Ishikawa (cell line): ENCODE measurements around the gene SOST.

Experiments
- CEBPB ChIP-seq: IDR thresholded peaks from 2 replicates; pipeline ENCODE4 v1.6.1; 2012
- CREB1 ChIP-seq: IDR thresholded peaks from 2 replicates; pipeline ENCODE4 v1.6.1; 2012; ENCODE audit warnings: low read depth
- EGR1 ChIP-seq: IDR thresholded peaks from 2 replicates; pipeline ENCODE4 v1.6.1; 2012
- EP300 ChIP-seq: IDR thresholded peaks from 2 replicates; pipeline ENCODE4 v1.6.1; 2012; ENCODE audit warnings: borderline replicate concordance
- FOXM1 ChIP-seq: IDR thresholded peaks from 2 replicates; pipeline ENCODE4 v1.6.1; 2012; ENCODE audit warnings: low read depth, borderline replicate concordance
- MAX ChIP-seq: IDR thresholded peaks from 2 replicates; pipeline ENCODE4 v1.6.1; 2012
- NFIC ChIP-seq: IDR thresholded peaks from 2 replicates; pipeline ENCODE4 v1.6.1; 2012
- RAD21 ChIP-seq: IDR thresholded peaks from 2 replicates; pipeline ENCODE4 v1.6.1; 2012; ENCODE audit warnings: low read depth
- REST ChIP-seq: IDR thresholded peaks from 2 replicates; pipeline ENCODE4 v1.6.1; 2012; ENCODE audit warnings: low read depth, mild to moderate bottlenecking
- TAF1 ChIP-seq: IDR thresholded peaks from 2 replicates; pipeline ENCODE4 v1.6.1; 2012; ENCODE audit warnings: low read depth, mild to moderate bottlenecking
- TCF12 ChIP-seq: IDR thresholded peaks from 2 replicates; pipeline ENCODE4 v1.6.1; 2012; ENCODE audit warnings: low read depth
- TEAD4 ChIP-seq: IDR thresholded peaks from 2 replicates; pipeline ENCODE4 v1.6.1; 2012
- USF1 ChIP-seq: IDR thresholded peaks from 2 replicates; pipeline ENCODE4 v1.6.1; 2012
- YY1 ChIP-seq: IDR thresholded peaks from 2 replicates; pipeline ENCODE4 v1.6.1; 2012; ENCODE audit warnings: low read depth
- ZBTB7A ChIP-seq: IDR thresholded peaks from 2 replicates; pipeline ENCODE4 v1.6.1; 2012; ENCODE audit warnings: low read depth

SOST gene

GRCh38 chr17:43755389-43755875 lies 3.2 kb downstream of the SOST start:
- no peak for TF ChIP-seq USF1
- TF ChIP-seq REST = no peak
- TF ChIP-seq EP300 = no peak
- no peak for TF ChIP-seq CEBPB
- TF ChIP-seq YY1 = no peak
- no peak for TF ChIP-seq FOXM1
- TF ChIP-seq MAX = no peak
- no peak for TF ChIP-seq TEAD4
- TF ChIP-seq NFIC = no peak
- TF ChIP-seq TAF1 = no peak
- TF ChIP-seq EGR1 = no peak
- no peak for TF ChIP-seq CREB1
- no peak for TF ChIP-seq ZBTB7A
- TF ChIP-seq RAD21 = no peak

- TF ChIP-seq RAD21 = no peak
- no peak for TF ChIP-seq FOXM1
- no peak for TF ChIP-seq YY1
- no peak for TF ChIP-seq EGR1
- no peak for TF ChIP-seq TEAD4
- TF ChIP-seq CEBPB = no peak
- no peak for TF ChIP-seq MAX
- no peak for TF ChIP-seq EP300
- TF ChIP-seq ZBTB7A = no peak
- TF ChIP-seq REST = no peak
These were observed 3.6 kb downstream of the SOST start for GRCh38 chr17:43754947-43755346.

- no peak for TF ChIP-seq TEAD4
- TF ChIP-seq CREB1 = no peak
- TF ChIP-seq USF1 = no peak
- TF ChIP-seq TCF12 = no peak
- TF ChIP-seq REST = no peak
- no peak for TF ChIP-seq RAD21
- TF ChIP-seq NFIC = no peak
- no peak for TF ChIP-seq EGR1
- no peak for TF ChIP-seq EP300
- TF ChIP-seq ZBTB7A = no peak
- no peak for TF ChIP-seq TAF1
- TF ChIP-seq FOXM1 = no peak
- no peak for TF ChIP-seq MAX
- TF ChIP-seq CEBPB = no peak
- TF ChIP-seq YY1 = no peak
These were observed 5.0 kb downstream of the SOST start for GRCh38 chr17:43753493-43754129.

- no peak for TF ChIP-seq CEBPB
- no peak for TF ChIP-seq CREB1
- no peak for TF ChIP-seq YY1
- no peak for TF ChIP-seq RAD21
- no peak for TF ChIP-seq EP300
- no peak for TF ChIP-seq EGR1
- no peak for TF ChIP-seq FOXM1
- TF ChIP-seq NFIC = no peak
- TF ChIP-seq MAX = no peak
- TF ChIP-seq ZBTB7A = no peak
- no peak for TF ChIP-seq REST
- no peak for TF ChIP-seq TAF1
- TF ChIP-seq TCF12 = no peak
- no peak for TF ChIP-seq USF1
- no peak for TF ChIP-seq TEAD4
These were observed 8.4 kb downstream of the SOST start for GRCh38 chr17:43750153-43750552.
